GM23338 (cell line): Measurements from ENCODE around the gene BBX. TPM values are rescaled to one million over a fixed set of nuclear protein-coding genes. Genes with fewer than 3 reads are reported as not detected.

ENCODE experiments used
- ATAC-seq: fragments of 200-7000 bp; cut with Tn5 transposase; 3 replicates; pipeline ENCODE4 v1.9.1; 2020
- DNase-seq: peaks from one replicate; pipeline ENCODE4 v3.0.0-alpha.2; 2015; ENCODE audit warnings: low spot score
- H2AFZ ChIP-seq: fragments of 200-600 bp; sonication (generic); 2 replicates; pipeline ENCODE4 v1.8.0; 2016; ENCODE audit warnings: antibody characterized with exemption, mild to moderate bottlenecking, moderate library complexity
- H3F3A ChIP-seq: fragments of 200-600 bp; sonication (generic); replicated peaks from 2 replicates; pipeline ENCODE4 v1.8.0; 2017; ENCODE audit warnings: antibody characterized with exemption, mixed run types, low read depth
- H3K27ac ChIP-seq: fragments of 200-600 bp; sonication (generic); 2 replicates; pipeline ENCODE4 v1.6.1; 2016; ENCODE audit warnings: low read depth
- H3K27me3 ChIP-seq: fragments of 200-600 bp; sonication (generic); 2 replicates; pipeline ENCODE4 v1.8.0; 2016; ENCODE audit warnings: mild to moderate bottlenecking, mixed run types, moderate library complexity; ENCODE audit not compliant: insufficient read depth
- H3K36me3 ChIP-seq: fragments of 200-600 bp; sonication (generic); 2 replicates; pipeline ENCODE4 v1.8.0; 2016; ENCODE audit warnings: mild to moderate bottlenecking; ENCODE audit not compliant: insufficient read depth
- H3K4me1 ChIP-seq: fragments of 200-600 bp; sonication (generic); 2 replicates; pipeline ENCODE4 v1.8.0; 2016; ENCODE audit warnings: mild to moderate bottlenecking, moderate library complexity; ENCODE audit not compliant: insufficient read depth
- H3K4me2 ChIP-seq: fragments of 200-600 bp; sonication (generic); 2 replicates; pipeline ENCODE4 v1.7.1; 2017; ENCODE audit warnings: mixed run types
- H3K4me3 ChIP-seq: fragments of 200-600 bp; sonication (generic); 2 replicates; pipeline ENCODE4 v1.6.1; 2016; ENCODE audit warnings: mixed run types
- H3K79me2 ChIP-seq: fragments of 200-600 bp; sonication (generic); replicated peaks from 2 replicates; pipeline ENCODE4 v1.8.0; 2017; ENCODE audit warnings: mild to moderate bottlenecking; ENCODE audit not compliant: insufficient read depth
- H3K9me2 ChIP-seq: fragments of 200-600 bp; sonication (generic); 2 replicates; pipeline ENCODE4 v1.8.0; 2017; ENCODE audit not compliant: insufficient read depth
- H4K20me1 ChIP-seq: fragments of 200-600 bp; sonication (generic); replicated peaks from 2 replicates; pipeline ENCODE4 v1.8.0; 2017; ENCODE audit warnings: mild to moderate bottlenecking; ENCODE audit not compliant: insufficient read depth
- H3K27ac Mint-ChIP-seq: 2 replicates; pipeline ENCODE4 v1.8.0; 2020; ENCODE audit warnings: inconsistent platforms, mild to moderate bottlenecking, moderate library complexity, mixed read lengths
- H3K27me3 Mint-ChIP-seq: 3 replicates; pipeline ENCODE4 v1.8.0; 2022; ENCODE audit warnings: low read depth, mild to moderate bottlenecking, moderate library complexity, mixed read lengths, inconsistent platforms; ENCODE audit not compliant: insufficient read depth, poor library complexity
- H3K36me3 Mint-ChIP-seq: 3 replicates; pipeline ENCODE4 v1.8.0; 2021; ENCODE audit warnings: low read depth, mild to moderate bottlenecking, inconsistent platforms, moderate library complexity, mixed read lengths
- H3K4me1 Mint-ChIP-seq: 3 replicates; pipeline ENCODE4 v1.8.0; 2020; ENCODE audit warnings: mild to moderate bottlenecking, inconsistent platforms, mixed read lengths
- H3K4me3 Mint-ChIP-seq: 3 replicates; pipeline ENCODE4 v1.8.0; 2021; ENCODE audit warnings: moderate library complexity, mild to moderate bottlenecking, inconsistent platforms, mixed read lengths
- H3K9me3 Mint-ChIP-seq: 3 replicates; pipeline ENCODE4 v1.8.0; 2020; ENCODE audit warnings: moderate library complexity, mild to moderate bottlenecking, inconsistent platforms, mixed read lengths
- CREB1 ChIP-seq: fragments of 250-450 bp; sonication (Bioruptor Pico); IDR thresholded peaks from 2 replicates; pipeline ENCODE4 v1.5.0; 2020; ENCODE audit warnings: low read depth, mild to moderate bottlenecking, moderate library complexity
- ETS1 ChIP-seq: IDR thresholded peaks from 2 replicates; pipeline ENCODE4 v1.6.1; 2016; ENCODE audit warnings: antibody characterized with exemption
- EZH2 ChIP-seq: fragments of 200-600 bp; sonication (generic); IDR thresholded peaks from one replicate; pipeline ENCODE4 v1.8.0; 2017; ENCODE audit warnings: antibody characterized with exemption, mild to moderate bottlenecking, low read depth; ENCODE audit not compliant: unreplicated experiment
- EZH2phosphoT487 ChIP-seq: fragments of 200-600 bp; sonication (generic); IDR thresholded peaks from one replicate; pipeline ENCODE4 v1.8.1; 2018; ENCODE audit warnings: antibody characterized with exemption; ENCODE audit not compliant: unreplicated experiment
- NANOG ChIP-seq: IDR thresholded peaks from 2 replicates; pipeline ENCODE4 v1.6.1; 2016; ENCODE audit warnings: antibody characterized with exemption, borderline replicate concordance
- REST ChIP-seq: IDR thresholded peaks from one replicate; pipeline ENCODE4 v1.6.1; 2018; ENCODE audit warnings: antibody characterized with exemption; ENCODE audit not compliant: unreplicated experiment
- STAT1 ChIP-seq: IDR thresholded peaks from one replicate; pipeline ENCODE4 v1.6.1; 2016; ENCODE audit warnings: antibody characterized with exemption; ENCODE audit not compliant: unreplicated experiment
- ZNF114 ChIP-seq: fragments of 250-450 bp; sonication (Bioruptor Pico); IDR thresholded peaks from 2 replicates; pipeline ENCODE4 v1.5.0; 2020; ENCODE audit warnings: mild to moderate bottlenecking, moderate library complexity
- ZNF331 ChIP-seq: fragments of 250-450 bp; sonication (Bioruptor Pico); IDR thresholded peaks from 2 replicates; pipeline ENCODE4 v1.5.0; 2020; ENCODE audit warnings: low read depth, mild to moderate bottlenecking, moderate library complexity
- polyA plus RNA-seq: library from polyadenylated mRNA; unstranded; fragments of >200 nt; fragmentation: Nextera tagmentation; extraction: Ambion mirVana; gene quantifications from 2 replicates; pipeline ENCODE4 v1.2.1, GENCODE V29; 2016
- total RNA-seq: library from RNA; depleted of rRNA; stranded (reverse); fragments of >200 nt; shearing (Covaris generic); gene quantifications from 2 replicates; pipeline ENCODE4 v1.2.3, GENCODE V29; 2014
- TF ChIP-seq, protein P1 (sequence below): fragments of 250-450 bp; sonication (Bioruptor Pico); IDR thresholded peaks from 2 replicates; pipeline ENCODE4 v1.5.0; 2020; ENCODE audit warnings: mild to moderate bottlenecking, moderate library complexity

Gene BBX
- total and polyA plus RNA-seq, 2 experiments from 2014 or later: 35.2 to 44.1 TPM

GRCh38 chr3:107651782-107652181 is 129.0 kb downstream of the BBX start (continued):
- TF ChIP-seq REST: no peak

GRCh38 chr3:107654218-107654617 is 131.5 kb downstream of the BBX start:
- no peaks in the 10 kb centered on the region; the same call in 1 of the 2 replicates for H3K79me2 ChIP-seq
- H3K4me3 ChIP-seq: no peak overlapping the region
- no peaks in the 10 kb centered on the region for H3K4me1 Mint-ChIP-seq
- H3K4me1 ChIP-seq: no peaks in the 10 kb centered on the region
- H4K20me1 ChIP-seq: no peaks in the 10 kb centered on the region
- H3K9me3 Mint-ChIP-seq: peaks cover 15% of the 10 kb centered on the region; the same call in 2 of the 3 replicates
- H3K36me3 ChIP-seq: no peaks in the 10 kb centered on the region
- no peaks in the 10 kb centered on the region for H3K27me3 Mint-ChIP-seq
- no peaks in the 10 kb centered on the region for H3F3A ChIP-seq
- H3K4me2 ChIP-seq: no peak overlapping the region
- no peak overlapping the region for H3K27ac ChIP-seq
- peaks cover 16% of the 10 kb centered on the region for H3K36me3 Mint-ChIP-seq
- no peak overlapping the region for H2AFZ ChIP-seq
- H3K27me3 ChIP-seq: no peaks in the 10 kb centered on the region
- no peak for ATAC-seq
- no peak overlapping the region for H3K4me3 Mint-ChIP-seq
- no peak overlapping the region for H3K27ac Mint-ChIP-seq
- no peak for DNase-seq
- no peaks in the 10 kb centered on the region for H3K9me2 ChIP-seq
- TF ChIP-seq ETS1: no peak
- TF ChIP-seq REST: no peak
- TF ChIP-seq ZNF331: no peak
- TF ChIP-seq NANOG: no peak
- TF ChIP-seq EZH2: no peak
- TF ChIP-seq, protein P1, sequence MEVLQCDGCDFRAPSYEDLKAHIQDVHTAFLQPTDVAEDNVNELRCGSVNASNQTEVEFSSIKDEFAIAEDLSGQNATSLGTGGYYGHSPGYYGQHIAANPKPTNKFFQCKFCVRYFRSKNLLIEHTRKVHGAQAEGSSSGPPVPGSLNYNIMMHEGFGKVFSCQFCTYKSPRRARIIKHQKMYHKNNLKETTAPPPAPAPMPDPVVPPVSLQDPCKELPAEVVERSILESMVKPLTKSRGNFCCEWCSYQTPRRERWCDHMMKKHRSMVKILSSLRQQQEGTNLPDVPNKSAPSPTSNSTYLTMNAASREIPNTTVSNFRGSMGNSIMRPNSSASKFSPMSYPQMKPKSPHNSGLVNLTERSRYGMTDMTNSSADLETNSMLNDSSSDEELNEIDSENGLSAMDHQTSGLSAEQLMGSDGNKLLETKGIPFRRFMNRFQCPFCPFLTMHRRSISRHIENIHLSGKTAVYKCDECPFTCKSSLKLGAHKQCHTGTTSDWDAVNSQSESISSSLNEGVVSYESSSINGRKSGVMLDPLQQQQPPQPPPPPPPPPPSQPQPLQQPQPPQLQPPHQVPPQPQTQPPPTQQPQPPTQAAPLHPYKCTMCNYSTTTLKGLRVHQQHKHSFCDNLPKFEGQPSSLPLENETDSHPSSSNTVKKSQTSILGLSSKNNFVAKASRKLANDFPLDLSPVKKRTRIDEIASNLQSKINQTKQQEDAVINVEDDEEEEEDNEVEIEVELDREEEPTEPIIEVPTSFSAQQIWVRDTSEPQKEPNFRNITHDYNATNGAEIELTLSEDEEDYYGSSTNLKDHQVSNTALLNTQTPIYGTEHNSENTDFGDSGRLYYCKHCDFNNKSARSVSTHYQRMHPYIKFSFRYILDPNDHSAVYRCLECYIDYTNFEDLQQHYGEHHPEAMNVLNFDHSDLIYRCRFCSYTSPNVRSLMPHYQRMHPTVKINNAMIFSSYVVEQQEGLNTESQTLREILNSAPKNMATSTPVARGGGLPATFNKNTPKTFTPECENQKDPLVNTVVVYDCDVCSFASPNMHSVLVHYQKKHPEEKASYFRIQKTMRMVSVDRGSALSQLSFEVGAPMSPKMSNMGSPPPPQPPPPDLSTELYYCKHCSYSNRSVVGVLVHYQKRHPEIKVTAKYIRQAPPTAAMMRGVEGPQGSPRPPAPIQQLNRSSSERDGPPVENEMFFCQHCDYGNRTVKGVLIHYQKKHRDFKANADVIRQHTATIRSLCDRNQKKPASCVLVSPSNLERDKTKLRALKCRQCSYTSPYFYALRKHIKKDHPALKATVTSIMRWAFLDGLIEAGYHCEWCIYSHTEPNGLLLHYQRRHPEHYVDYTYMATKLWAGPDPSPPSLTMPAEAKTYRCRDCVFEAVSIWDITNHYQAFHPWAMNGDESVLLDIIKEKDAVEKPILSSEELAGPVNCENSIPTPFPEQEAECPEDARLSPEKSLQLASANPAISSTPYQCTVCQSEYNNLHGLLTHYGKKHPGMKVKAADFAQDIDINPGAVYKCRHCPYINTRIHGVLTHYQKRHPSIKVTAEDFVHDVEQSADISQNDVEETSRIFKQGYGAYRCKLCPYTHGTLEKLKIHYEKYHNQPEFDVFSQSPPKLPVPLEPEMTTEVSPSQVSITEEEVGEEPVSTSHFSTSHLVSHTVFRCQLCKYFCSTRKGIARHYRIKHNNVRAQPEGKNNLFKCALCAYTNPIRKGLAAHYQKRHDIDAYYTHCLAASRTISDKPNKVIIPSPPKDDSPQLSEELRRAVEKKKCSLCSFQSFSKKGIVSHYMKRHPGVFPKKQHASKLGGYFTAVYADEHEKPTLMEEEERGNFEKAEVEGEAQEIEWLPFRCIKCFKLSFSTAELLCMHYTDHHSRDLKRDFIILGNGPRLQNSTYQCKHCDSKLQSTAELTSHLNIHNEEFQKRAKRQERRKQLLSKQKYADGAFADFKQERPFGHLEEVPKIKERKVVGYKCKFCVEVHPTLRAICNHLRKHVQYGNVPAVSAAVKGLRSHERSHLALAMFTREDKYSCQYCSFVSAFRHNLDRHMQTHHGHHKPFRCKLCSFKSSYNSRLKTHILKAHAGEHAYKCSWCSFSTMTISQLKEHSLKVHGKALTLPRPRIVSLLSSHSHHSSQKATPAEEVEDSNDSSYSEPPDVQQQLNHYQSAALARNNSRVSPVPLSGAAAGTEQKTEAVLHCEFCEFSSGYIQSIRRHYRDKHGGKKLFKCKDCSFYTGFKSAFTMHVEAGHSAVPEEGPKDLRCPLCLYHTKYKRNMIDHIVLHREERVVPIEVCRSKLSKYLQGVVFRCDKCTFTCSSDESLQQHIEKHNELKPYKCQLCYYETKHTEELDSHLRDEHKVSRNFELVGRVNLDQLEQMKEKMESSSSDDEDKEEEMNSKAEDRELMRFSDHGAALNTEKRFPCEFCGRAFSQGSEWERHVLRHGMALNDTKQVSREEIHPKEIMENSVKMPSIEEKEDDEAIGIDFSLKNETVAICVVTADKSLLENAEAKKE (CRISPR knock-in tag): no peak
- no peak for TF ChIP-seq EZH2phosphoT487
- no peak for TF ChIP-seq STAT1
- no peak for TF ChIP-seq ZNF114 (CRISPR knock-in tag)
- TF ChIP-seq CREB1 (CRISPR knock-in tag): no peak
